CD4-positive, alpha-beta T cell treated with Interleukin-15 for 1 hour (primary cell): ENCODE measurements around the gene FANCD2.
"Not testable (repeated sequence)": the region's sequence is repeated elsewhere in the genome, so short reads cannot be mapped to it uniquely, and the experiment has no call there.

ENCODE experiments used
- DNase-seq: peaks from one replicate; pipeline ENCODE4 v3.0.0-alpha.2; 2020

FANCD2 gene

GRCh38 chr3:10026084-10026890 is at the start of gene FANCD2:
Gene FANCD2, plus strand, starts transcription at chr3:10026437. Its CDS starts 2,221 bp downstream, at chr3:10028658.
- DNase-seq, result peak; percentile 89

DNA sequence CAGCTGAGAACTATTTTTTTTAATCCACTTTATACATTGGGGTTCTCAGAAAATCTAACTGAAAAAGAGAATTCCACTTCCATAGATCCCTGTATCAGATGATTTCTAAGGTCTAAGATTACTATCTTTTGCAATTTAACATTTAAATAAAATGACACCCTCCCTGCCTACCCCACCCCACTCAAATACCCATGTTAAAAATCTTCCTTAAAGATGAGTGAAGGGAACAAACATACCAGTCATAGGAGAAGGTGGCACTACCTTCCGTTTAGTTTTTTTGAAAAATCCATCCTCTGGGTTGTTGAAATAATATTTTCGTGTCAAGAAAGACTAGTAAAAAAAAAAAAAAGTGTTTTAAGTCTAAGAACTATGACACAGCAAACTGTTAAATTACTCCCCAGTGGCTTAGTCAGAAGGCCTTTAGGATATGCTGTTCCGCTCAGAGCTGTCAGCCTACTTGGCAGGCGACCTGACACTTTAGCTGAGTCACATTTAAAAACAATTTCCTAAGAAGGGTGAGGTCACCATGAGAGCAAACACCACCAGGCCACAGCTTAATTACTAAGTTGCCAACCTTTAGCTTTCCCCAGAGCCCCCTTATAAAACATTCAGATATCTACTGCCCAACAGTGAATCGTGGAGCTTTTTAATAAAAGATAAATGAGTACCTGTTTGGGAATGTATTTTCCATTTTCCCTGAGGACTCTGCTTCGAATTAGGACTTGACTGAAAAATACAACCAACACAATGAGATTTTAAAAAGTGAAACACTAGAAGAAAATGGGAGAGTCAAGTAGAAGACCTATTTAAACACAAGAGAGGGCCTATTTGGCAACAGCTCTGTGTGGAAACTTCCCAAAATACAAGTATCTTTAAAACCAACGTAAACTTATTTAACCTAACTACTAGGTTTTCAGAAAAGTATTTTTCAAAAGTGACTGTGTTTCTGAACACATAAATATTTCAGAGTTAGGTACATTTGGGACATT is 49.2 kb upstream of the FANCD2 start:
- DNase-seq, result peak; percentile 65

DNA sequence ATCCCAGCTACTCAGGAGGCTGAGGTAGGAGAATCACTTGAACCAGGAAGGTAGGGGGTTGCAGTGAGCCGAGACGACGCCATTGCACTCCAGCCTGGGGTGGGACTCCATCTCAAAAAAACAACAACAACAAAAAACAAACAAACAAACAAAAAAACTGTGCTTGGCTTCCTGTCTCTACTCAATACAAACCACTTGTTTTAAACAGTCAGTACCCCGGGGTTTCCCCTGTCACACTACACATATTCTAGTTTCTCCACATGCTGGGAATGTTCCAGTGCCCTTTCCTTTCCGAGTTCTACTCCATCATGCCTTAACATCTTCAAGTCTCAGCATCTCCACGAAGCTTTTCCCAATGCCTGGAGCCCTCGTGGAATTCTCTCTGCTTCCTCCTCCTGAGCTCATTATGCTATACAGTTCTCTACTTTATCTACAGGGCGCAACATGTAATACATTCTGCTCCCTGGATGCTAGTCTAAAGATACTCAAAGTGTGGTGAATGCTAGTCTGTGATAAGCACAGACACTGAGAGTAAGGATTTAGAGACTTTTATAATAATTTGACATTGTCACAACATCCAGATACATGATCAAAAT is 47.4 kb upstream of the FANCD2 start:
- DNase-seq, result no peak

DNA sequence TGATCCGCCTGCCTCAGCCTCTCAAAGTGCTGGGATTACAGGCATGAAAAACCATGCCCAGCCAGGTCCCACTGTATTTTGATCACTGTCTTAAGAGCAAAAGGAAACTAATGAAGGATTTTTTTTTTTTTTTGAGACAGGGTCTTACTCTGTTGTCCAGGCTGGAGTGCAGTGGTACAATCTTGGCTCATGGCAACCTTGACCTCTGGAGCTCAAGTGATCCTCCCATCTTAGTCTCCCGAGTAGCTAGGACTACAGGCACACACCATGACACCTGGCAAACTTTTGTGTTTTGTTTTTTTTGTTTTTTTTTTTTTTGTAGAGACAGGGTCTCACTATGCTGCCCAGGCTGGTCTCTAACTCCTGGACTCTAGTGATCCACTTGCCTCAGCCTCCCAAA is 46.0 kb upstream of the FANCD2 start:
- no peak for DNase-seq

DNA sequence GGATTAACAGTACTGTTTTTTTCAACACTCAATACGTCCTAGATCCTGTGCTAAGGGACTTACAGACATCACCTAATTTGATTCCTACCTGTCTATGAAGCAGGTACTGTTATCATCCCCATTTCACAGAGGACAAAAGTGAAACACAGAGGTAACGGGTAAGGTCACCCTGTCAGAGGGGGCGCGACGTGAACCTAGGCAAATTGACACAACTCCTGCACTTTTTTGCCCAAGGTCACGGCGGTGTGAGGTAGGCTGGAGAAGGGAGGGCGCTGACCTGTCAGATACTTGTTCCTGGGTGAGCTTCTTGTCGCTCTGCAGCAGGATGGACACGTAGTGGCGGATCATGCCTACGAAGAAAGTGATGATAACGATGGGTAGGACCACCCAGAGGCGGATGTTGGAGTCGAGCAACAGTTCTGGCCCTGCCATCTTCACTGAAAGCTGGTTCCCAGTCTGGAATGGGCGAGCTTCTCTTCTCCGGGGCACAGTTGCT is 40.0 kb upstream of the FANCD2 start:
- no peak for DNase-seq

GRCh38 chr3:9994086-9994844 is 32.0 kb upstream of the FANCD2 start:
- DNase-seq, result no peak

- no peak for DNase-seq
Observed at GRCh38 chr3:10000686-10001085, 25.6 kb upstream of the FANCD2 start.

DNA sequence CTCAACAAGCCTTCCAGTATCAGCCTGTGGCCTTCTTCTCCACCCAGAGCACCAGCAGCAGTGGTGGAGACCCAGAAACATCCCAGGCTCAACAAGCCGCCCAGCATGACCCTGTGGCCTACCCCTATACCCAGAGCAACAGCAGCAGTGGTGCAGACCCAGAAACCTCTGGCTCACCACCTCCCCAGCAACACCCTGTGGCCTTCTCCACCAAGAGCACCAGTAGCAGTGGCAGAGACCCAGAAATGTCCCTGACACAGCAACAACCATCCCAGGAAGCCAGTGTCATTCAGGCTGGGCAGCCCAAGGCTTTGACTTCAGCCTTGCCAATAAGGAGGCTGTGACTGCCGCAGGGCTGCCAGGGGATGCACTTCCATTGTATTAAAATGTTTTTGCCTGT is 23.3 kb upstream of the FANCD2 start:
- no peak for DNase-seq

DNA sequence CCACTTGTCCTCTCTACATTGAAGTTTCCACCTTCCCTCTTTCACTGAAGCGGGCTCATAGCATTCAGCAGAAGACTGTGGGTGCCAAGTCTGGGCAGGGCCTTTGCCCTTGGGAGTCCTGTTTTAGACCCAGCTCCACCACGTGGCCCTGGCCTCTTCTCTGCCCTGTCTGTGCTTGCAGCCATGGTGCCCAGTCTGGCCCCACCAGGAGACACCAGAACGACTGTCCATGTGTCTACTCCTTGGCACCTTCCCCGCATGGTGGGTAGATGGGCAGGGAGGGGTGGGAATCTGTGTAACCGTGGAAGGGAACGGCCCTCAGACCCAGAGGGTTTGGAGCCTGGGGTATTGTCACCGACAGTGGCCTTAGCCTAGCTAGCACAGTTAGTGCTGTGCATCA is 21.7 kb upstream of the FANCD2 start:
- DNase-seq, result no peak

GRCh38 chr3:10004960-10005564 is 21.2 kb upstream of the FANCD2 start:
- no peak for DNase-seq

DNA sequence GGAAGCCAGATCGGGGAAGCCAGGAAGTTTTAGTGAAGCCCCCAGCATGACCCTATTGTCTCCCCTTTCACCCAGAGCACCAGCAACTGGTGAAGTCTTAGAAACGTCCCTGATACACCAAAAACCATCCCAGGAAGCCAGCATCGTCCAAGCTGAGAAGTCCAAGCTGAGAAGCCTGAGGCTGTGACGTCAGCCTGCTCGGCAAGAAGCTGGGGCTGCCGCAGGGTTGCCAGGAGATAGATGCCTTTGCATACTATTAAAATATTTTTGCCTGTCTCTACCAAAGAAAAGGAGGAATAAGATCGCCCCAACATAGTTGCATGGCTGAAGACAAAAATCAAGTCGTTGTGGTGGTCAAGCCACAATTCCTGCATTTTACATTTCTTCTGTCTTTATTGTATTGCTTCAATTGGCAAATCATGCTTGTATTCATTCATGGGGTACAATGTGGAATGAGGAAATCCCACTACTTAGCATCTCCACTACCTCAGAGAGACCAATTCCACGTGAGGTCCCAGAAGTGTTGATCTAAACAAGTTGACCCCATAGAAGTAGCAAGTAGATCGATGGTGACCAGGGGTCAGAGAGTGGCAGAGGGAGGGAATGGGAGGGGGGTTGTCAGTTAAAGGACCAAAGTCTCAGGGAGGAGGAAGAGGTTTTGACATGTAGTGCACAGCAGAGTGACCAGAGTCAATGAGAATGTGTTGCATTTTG is 20.0 kb upstream of the FANCD2 start:
- DNase-seq, result no peak

DNA sequence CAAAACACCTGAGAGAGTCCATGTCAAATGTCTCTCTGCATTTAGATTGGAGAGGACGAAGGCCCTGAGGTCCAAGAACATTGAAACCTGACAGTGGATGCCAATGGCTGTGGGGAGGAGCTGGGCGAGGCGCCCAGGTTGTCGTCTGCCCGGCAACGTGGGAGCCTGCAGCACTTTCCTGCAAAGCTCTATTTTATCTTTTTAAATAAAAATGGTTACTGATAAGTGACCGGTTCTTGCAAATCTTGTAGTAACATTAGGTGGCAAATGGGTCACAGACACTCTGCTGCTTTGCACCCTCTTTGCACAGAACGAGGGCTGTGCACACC is 19.5 kb upstream of the FANCD2 start:
- no peak for DNase-seq

DNA sequence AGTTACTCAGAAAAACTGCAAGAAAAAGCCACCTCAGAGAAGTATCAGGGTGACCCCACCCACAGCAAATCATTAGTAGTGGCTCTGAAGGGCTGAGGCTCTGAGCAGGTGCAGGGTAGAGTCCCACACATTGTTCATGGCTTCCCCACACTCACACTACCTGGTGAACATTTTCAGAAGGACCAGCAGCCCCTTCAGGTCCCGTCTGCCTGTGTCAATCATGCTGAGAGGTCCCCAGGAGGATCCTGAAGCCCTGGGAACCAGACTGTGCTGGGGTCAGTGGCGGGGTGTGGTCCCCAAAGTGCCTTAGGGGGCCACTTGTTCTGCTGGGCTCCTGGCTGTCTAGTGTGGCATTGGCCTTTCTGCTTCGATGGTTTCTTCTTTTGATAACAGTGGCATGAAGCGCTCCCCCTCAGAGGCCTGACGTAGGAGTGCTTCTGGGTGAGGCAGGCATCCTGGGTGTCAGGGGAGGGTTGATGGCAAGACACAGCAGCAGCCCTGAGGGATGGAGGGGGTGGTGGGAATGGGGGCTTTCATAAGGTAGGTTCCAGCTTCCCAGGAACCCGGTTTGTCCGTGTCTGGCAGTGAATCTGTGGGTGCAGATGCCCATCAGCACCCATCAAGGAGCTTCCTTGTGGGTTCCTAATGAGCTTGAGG is 19.0 kb upstream of the FANCD2 start:
- DNase-seq, result no peak

DNA sequence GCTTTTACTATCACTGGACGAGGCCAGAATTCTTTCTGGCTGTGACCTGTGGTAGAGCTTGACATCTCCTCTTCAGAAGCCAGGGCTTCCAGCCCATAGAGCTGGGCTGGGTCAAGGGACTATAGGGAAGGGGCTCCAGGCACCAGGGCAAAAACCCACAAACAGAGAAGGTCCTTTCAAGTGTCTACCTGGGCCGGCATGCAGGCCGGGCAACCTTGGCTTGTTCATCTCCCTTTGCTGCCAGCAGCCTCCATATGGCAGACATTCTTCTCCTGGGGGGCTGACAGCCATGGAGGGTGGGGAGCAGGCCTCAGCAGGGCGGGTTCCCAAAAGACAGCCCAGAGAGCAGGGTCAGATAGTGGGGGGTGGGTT is 18.0 kb upstream of the FANCD2 start:
- not testable (repeated sequence) for DNase-seq

- peak; percentile 82 for DNase-seq
Observed at GRCh38 chr3:10008588-10009344, 17.5 kb upstream of the FANCD2 start.

DNA sequence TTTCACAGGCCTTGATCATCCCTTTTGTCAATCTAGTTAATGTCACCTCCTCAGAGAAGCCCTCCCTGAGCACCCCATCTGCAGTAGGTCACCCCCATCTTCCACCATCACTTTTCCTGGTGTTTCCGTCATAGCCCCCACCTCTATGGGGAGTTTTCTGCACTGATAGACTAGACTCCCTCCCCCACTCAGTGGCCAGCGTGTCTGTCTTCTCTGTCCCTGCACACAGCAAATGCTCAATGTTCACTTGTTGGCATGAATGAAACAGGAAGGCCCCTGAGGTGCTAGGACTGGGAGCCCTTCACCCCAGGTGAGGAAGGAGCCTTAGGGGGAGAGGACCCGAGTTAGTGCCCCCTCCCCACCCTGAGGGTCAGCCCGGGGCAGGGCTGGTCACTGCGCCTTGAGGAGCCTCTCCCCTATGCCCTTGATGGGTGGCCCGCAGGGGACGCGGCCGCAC is 15.8 kb upstream of the FANCD2 start:
- no peak for DNase-seq

- DNase-seq, result peak; percentile 92
Observed at GRCh38 chr3:10010878-10011465, 15.3 kb upstream of the FANCD2 start.

- DNase-seq, result no peak
Observed at GRCh38 chr3:10011631-10012030, 14.6 kb upstream of the FANCD2 start.

- DNase-seq, result no peak
Observed at GRCh38 chr3:10012106-10012505, 14.1 kb upstream of the FANCD2 start.

DNA sequence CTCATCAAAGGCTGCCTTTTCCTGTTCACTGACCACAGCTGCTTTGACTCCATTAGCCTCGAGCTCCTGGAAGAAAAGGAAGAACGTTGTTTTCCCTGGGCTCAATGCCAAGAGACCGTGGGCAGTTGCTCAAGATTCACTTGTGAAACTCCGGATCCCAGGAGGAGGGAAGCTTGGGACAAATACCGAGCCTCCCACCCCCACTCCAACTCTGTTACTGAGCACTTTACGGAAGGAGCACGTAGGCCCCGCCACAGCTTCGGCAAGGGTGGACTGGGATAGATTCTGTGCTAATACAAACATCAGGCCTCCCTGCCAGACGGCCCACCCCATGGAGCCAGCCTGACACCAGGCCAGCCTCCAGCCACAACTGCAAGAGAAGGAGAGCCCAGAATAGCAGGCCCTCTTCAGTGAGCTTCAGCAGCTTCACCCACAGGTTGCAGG is 10.8 kb upstream of the FANCD2 start:
- DNase-seq, result no peak
